GM21423 (cell line): ENCODE measurements around the gene EXD3.
"Not testable (repeated sequence)": the region's sequence is repeated elsewhere in the genome, so short reads cannot be mapped to it uniquely, and the experiment has no call there.

Source experiments
- ATAC-seq: cut with Tn5 transposase; IDR thresholded peaks from one replicate; pipeline ENCODE4 v1.9.1; 2021; ENCODE audit warnings: mild to moderate bottlenecking, moderate library complexity; ENCODE audit not compliant: unreplicated experiment

The EXD3 gene

GRCh38 chr9:137266585-137267453 lies 156.1 kb downstream of the EXD3 start:
- no peak for ATAC-seq

DNA sequence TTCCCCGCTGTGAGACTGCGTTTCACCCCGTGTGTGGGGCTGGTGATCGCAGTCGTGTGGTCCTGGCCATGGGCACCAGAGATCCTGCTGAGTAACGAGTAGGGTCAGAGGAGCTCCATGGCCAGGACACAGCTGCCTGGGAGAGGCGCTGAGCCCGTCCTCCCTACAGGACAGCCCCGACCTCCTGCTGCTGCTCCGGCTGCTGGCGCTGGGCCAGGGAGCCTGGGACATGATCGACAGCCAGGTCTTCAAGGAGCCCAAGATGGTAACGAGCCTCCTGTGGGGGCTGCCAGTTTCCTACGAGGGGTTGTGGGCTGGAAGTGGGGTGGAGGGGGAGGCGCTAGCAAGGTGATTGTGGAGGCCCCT lies 156.8 kb downstream of the EXD3 start:
- ATAC-seq: no peak

- no peak for ATAC-seq
These were observed 157.3 kb downstream of the EXD3 start for GRCh38 chr9:137265496-137266161.

DNA sequence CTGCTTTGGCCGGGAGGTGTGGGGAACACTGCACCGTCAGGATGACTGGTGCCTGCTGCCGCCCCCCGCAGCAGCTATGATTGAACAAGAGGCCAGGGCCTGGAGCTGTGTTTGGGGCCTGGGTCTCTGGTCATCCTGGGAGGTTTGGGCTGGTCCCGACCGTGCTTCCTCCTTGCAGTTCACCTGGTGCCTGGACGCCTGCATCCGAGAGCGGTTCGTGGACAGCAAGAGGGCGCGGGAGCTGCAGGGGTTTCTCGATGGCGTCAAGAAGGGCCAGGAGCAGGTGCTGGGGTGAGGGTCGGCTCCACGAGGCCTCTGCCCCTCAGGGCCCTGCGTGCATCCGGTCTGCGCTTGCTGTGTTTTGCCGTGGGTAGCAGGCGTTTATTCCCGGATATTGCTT lies 158.9 kb downstream of the EXD3 start:
- ATAC-seq: no peak

DNA sequence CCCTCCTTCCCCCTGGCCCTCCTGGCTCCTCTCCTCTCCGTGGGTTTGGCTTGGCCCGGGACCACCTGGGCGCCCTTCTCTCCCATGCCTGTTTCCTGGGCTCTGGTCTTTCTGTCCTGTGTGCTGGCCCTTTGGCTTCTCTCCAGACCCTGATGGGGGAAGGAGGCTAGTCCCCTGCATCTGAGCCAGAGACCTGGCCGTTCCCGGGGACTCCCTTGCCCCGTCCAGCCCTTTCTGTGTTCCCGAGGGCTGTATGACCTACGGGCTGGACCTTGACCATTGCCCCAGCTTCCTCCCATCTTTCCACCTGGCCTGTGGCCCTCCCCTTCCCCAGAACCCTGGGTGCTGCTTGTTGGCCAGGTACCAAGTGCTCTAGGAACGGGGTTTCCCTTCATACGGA lies 159.5 kb downstream of the EXD3 start:
- ATAC-seq: no peak

GRCh38 chr9:137262909-137263285 lies 160.1 kb downstream of the EXD3 start:
- ATAC-seq: no peak

- ATAC-seq: not testable (repeated sequence)
These were observed 160.6 kb downstream of the EXD3 start for GRCh38 chr9:137262173-137262908.
